Karpas-422 (cell line): ENCODE data around the gene SLC1A4. TPM values are rescaled to one million over a fixed set of nuclear protein-coding genes. Genes with fewer than 3 reads are reported as not detected.

Experiments
- DNase-seq: peaks from one replicate; pipeline ENCODE4 v3.0.0-alpha.2; 2015
- H2AFZ ChIP-seq: fragments of 200-600 bp; sonication (generic); 2 replicates; pipeline ENCODE4 v1.6.1; 2014; ENCODE audit warnings: antibody characterized with exemption, low read length, mixed read lengths
- H3K27ac ChIP-seq: fragments of 200-600 bp; sonication (generic); 2 replicates; pipeline ENCODE4 v1.5.1; 2014; ENCODE audit warnings: mild to moderate bottlenecking, low read length, moderate library complexity
- H3K27me3 ChIP-seq: fragments of 200-600 bp; sonication (generic); 2 replicates; pipeline ENCODE4 v1.6.1; 2014; ENCODE audit warnings: low read length, mixed read lengths
- H3K36me3 ChIP-seq: fragments of 200-600 bp; sonication (generic); 2 replicates; pipeline ENCODE4 v1.6.1; 2014; ENCODE audit warnings: low read length, mixed read lengths; ENCODE audit not compliant: insufficient read depth
- H3K4me1 ChIP-seq: fragments of 200-600 bp; sonication (generic); 2 replicates; pipeline ENCODE4 v1.6.1; 2014; ENCODE audit warnings: mild to moderate bottlenecking, low read length, mixed read lengths
- H3K4me2 ChIP-seq: fragments of 200-600 bp; sonication (generic); 2 replicates; pipeline ENCODE4 v1.6.1; 2014; ENCODE audit warnings: low read length, low read depth, mild to moderate bottlenecking; ENCODE audit not compliant: poor library complexity, severe bottlenecking
- H3K4me3 ChIP-seq: fragments of 200-600 bp; sonication (generic); 2 replicates; pipeline ENCODE4 v1.5.1; 2014; ENCODE audit warnings: mild to moderate bottlenecking, antibody characterized with exemption, low read length, mixed read lengths
- H3K79me2 ChIP-seq: fragments of 200-600 bp; sonication (generic); 2 replicates; pipeline ENCODE4 v1.6.1; 2014; ENCODE audit warnings: mild to moderate bottlenecking, low read length, mixed read lengths
- H3K9ac ChIP-seq: fragments of 200-600 bp; sonication (generic); 2 replicates; pipeline ENCODE4 v1.6.0; 2014; ENCODE audit warnings: low read length
- H3K9me2 ChIP-seq: fragments of 200-600 bp; sonication (generic), shearing (Covaris generic); replicated peaks from 2 replicates; pipeline ENCODE4 v1.6.0; 2014; ENCODE audit warnings: mild to moderate bottlenecking, low read length, moderate library complexity; ENCODE audit not compliant: insufficient read depth
- H3K9me3 ChIP-seq: fragments of 300-700, 200-600 bp; sonication (generic); 2 replicates; pipeline ENCODE4 v1.6.1; 2014; ENCODE audit warnings: low read length, mixed read lengths
- H4K20me1 ChIP-seq: fragments of 200-600 bp; sonication (generic); 2 replicates; pipeline ENCODE4 v1.6.1; 2014; ENCODE audit warnings: mild to moderate bottlenecking, antibody characterized with exemption, low read length, low read depth; ENCODE audit not compliant: insufficient read depth
- total RNA-seq: library from RNA; depleted of rRNA; stranded (reverse); fragments of >200 nt; shearing (Covaris generic); gene quantifications from 2 replicates; pipeline ENCODE4 v1.2.3, GENCODE V29; 2014; ENCODE audit warnings: low replicate concordance

The SLC1A4 gene
- total RNA-seq, 1 experiment from 2014 or later, result 114 TPM

DNA sequence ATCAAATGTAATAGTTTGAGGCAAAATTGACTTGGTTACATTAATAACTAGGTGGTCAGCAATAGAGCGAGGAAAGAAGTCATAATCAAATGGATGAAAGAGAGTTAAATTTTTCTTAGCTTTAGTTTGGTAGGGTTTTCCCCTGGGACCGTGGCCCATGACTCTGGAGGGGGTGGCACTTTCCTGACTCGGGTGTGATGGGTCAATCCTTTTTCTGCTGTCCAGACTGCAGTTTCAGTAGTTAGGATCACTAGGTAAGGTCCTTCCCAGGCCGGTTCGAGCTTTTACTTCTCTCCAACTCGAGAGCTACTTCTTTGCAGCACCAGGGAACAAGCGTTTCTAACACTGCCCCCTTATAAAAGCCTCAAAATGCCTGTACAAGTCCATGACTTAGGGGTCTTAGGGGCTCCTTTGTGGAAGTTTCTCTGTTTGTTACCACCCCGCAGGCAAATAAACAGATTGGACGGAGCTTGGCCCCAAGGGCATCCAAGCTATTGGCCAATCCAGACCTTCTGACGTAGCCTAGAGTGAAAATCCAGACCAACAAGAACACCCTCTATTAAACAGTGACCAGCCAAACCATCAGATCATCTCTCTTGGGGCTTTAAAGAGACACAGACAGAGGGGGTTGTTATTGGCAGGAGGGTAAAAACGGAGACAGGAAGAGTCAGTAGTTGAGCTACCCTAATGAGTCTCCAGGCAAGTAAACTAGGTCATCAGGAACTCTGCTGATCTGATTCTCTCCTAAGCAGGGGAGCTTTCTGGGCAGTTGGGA lies 57.6 kb downstream of the SLC1A4 start:
- Histone ChIP-seq H3K9ac (no peak overlapping the region), H3K9me2 (no peaks in the 10 kb centered on the region), H4K20me1 (no peaks in the 10 kb centered on the region), H2AFZ (no peak overlapping the region), H3K9me3 (no peaks in the 10 kb centered on the region; the same call in 1 of the 2 replicates), H3K36me3 (peaks cover 20% of the 10 kb centered on the region; the same call in 1 of the 2 replicates), H3K27ac (no peak overlapping the region), H3K4me1 (peaks cover 20% of the 10 kb centered on the region), H3K4me3 (no peak overlapping the region), H3K4me2 (no peak overlapping the region), H3K79me2 (no peaks in the 10 kb centered on the region), H3K27me3 (no peaks in the 10 kb centered on the region)
- DNase-seq, result no peak

GRCh38 chr2:65049010-65049639 lies 59.9 kb downstream of the SLC1A4 start:
- Histone ChIP-seq H3K4me3 (no peak overlapping the region), H2AFZ (no peak overlapping the region), H3K4me1 (peaks cover 38% of the 10 kb centered on the region), H3K27me3 (no peaks in the 10 kb centered on the region), H3K9me2 (no peaks in the 10 kb centered on the region), H3K79me2 (no peaks in the 10 kb centered on the region), H3K27ac (peak overlapping the region; percentile 67; the same call in 1 of the 2 replicates), H3K4me2 (no peak overlapping the region), H3K36me3 (peaks cover 24% of the 10 kb centered on the region; the same call in 1 of the 2 replicates), H3K9me3 (no peaks in the 10 kb centered on the region; the same call in 1 of the 2 replicates), H3K9ac (no peak overlapping the region), H4K20me1 (no peaks in the 10 kb centered on the region)
- DNase-seq, result peak; percentile 76

GRCh38 chr2:65050931-65051330 lies 61.7 kb downstream of the SLC1A4 start:
- H3K27ac ChIP-seq, result no peak overlapping the region

GRCh38 chr2:65053199-65053598 lies 64.0 kb downstream of the SLC1A4 start:
- H3K79me2 ChIP-seq, result peaks cover 32% of the 10 kb centered on the region
- peak overlapping the region; percentile 74; the same call in 1 of the 2 replicates for H3K9ac ChIP-seq
- no peaks in the 10 kb centered on the region; the same call in 1 of the 2 replicates for H3K9me3 ChIP-seq
- H4K20me1 ChIP-seq, result no peaks in the 10 kb centered on the region
- peaks cover 67% of the 10 kb centered on the region for H3K4me1 ChIP-seq
- H3K27me3 ChIP-seq, result no peaks in the 10 kb centered on the region
- peak overlapping the region; percentile 33 for H3K27ac ChIP-seq
- H2AFZ ChIP-seq, result no peak overlapping the region
- peak overlapping the region; percentile 4; the same call in 1 of the 2 replicates for H3K4me3 ChIP-seq
- peak; percentile 67 for DNase-seq
- no peaks in the 10 kb centered on the region for H3K9me2 ChIP-seq
- H3K36me3 ChIP-seq, result peaks cover 16% of the 10 kb centered on the region; the same call in 1 of the 2 replicates
- peak overlapping the region; percentile 93 for H3K4me2 ChIP-seq

More at GRCh38 chr2:65050931-65051330, 61.7 kb downstream of the SLC1A4 start:
- no peak overlapping the region for H2AFZ ChIP-seq
- peaks cover 55% of the 10 kb centered on the region for H3K4me1 ChIP-seq
- no peaks in the 10 kb centered on the region; the same call in 1 of the 2 replicates for H3K9me3 ChIP-seq
- DNase-seq, result no peak
- H3K9ac ChIP-seq, result no peak overlapping the region
- peaks cover 13% of the 10 kb centered on the region for H3K79me2 ChIP-seq
- no peaks in the 10 kb centered on the region for H3K27me3 ChIP-seq
- H4K20me1 ChIP-seq, result no peaks in the 10 kb centered on the region
- H3K9me2 ChIP-seq, result no peaks in the 10 kb centered on the region
- no peak overlapping the region for H3K4me3 ChIP-seq
- peaks cover 24% of the 10 kb centered on the region; the same call in 1 of the 2 replicates for H3K36me3 ChIP-seq
- H3K4me2 ChIP-seq, result no peak overlapping the region

GRCh38 chr2:65054749-65055421 lies 65.7 kb downstream of the SLC1A4 start:
- no peak overlapping the region for H2AFZ ChIP-seq
- no peaks in the 10 kb centered on the region for H3K9me3 ChIP-seq
- H3K36me3 ChIP-seq, result peaks cover 14% of the 10 kb centered on the region; the same call in 1 of the 2 replicates

DNA sequence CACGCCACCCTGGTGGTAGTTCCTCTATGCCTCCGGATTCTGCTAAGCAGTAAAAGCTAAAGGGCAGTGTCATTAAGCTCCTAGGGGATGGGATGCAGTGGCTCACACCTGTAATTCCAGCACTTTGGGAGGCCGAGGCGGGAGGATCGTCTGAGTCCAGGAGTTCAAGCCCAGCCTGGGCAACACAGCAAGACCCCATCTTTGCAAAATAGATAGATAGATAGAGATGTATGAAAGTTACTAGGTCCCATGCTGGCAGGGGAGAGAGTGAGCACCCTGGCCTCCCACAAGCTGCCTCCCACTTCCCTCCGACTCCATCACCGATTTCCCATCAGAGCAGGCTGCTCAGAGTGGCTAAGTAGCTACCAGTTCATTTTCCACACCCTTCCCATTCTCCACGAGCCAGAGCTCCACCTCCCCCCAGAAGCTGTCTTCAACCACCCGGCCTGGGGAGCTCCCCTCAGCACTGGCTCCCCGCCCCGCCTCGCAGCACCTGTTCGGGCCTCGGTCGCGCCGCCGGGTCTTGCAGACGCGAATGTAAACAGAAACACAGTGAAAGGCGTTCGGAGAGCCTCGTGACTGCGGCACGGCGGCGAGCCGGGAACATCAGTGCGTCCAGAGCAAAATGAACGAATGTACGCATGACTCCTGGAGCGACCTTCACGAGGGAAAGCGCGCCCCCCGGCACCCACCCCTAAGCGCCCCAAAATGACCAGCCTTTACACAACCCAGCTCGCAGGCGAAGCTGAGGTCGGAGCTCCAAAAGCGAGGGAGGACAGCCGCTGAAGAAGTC lies 66.4 kb downstream of the SLC1A4 start:
- H3K79me2 ChIP-seq, result peaks cover 56% of the 10 kb centered on the region
- H3K27ac ChIP-seq, result peak overlapping the region; percentile 10; the same call in 1 of the 2 replicates
- H4K20me1 ChIP-seq, result no peaks in the 10 kb centered on the region
- no peaks in the 10 kb centered on the region for H3K27me3 ChIP-seq
- H3K9me2 ChIP-seq, result no peaks in the 10 kb centered on the region
- peak overlapping the region; percentile 74 for H3K9ac ChIP-seq
- H3K36me3 ChIP-seq, result peaks cover 14% of the 10 kb centered on the region
- H3K9me3 ChIP-seq, result no peaks in the 10 kb centered on the region
- H3K4me1 ChIP-seq, result peaks cover 75% of the 10 kb centered on the region
- H3K4me2 ChIP-seq, result peak overlapping the region; percentile 93
- H2AFZ ChIP-seq, result peak overlapping the region; percentile 82
- H3K4me3 ChIP-seq, result peak overlapping the region; percentile 87
- DNase-seq, result no peak

More at GRCh38 chr2:65054749-65055421, 65.7 kb downstream of the SLC1A4 start:
- H3K4me3 ChIP-seq, result peak overlapping the region; percentile 87
- H3K79me2 ChIP-seq, result peaks cover 49% of the 10 kb centered on the region
- H3K4me2 ChIP-seq, result peak overlapping the region; percentile 93
- peak overlapping the region; percentile 74 for H3K9ac ChIP-seq
- no peaks in the 10 kb centered on the region for H4K20me1 ChIP-seq
- no peaks in the 10 kb centered on the region for H3K27me3 ChIP-seq
- DNase-seq, result no peak
- H3K27ac ChIP-seq, result peak overlapping the region; percentile 33; the same call in 1 of the 2 replicates
- H3K4me1 ChIP-seq, result peaks cover 74% of the 10 kb centered on the region
- no peaks in the 10 kb centered on the region for H3K9me2 ChIP-seq

GRCh38 chr2:65056215-65057053 lies 67.2 kb downstream of the SLC1A4 start, which contains the start of gene CEP68:
CEP68 (plus strand) TSS chr2:65056416; CDS start chr2:65069445, 13,029 bp downstream.
- Histone ChIP-seq H2AFZ (peak within 1 kb of the TSS; percentile 82), H3K79me2 (peaks cover 63% of the 10 kb centered on the region), H3K9ac (peak within 1 kb of the TSS; percentile 86), H4K20me1 (no peaks in the 10 kb centered on the region), H3K4me3 (peak within 1 kb of the TSS; percentile 87), H3K27me3 (no peaks in the 10 kb centered on the region), H3K27ac (peak within 1 kb of the TSS; percentile 76), H3K4me1 (peaks cover 69% of the 10 kb centered on the region), H3K9me2 (no peaks in the 10 kb centered on the region), H3K4me2 (peak within 1 kb of the TSS; percentile 93), H3K36me3 (peaks cover 8% of the 10 kb centered on the region), H3K9me3 (no peaks in the 10 kb centered on the region)
- peak; percentile 100 for DNase-seq
